Fibroblast of villous mesenchyme (primary cell): ENCODE results near the gene AK5. TPM values are rescaled to one million over a fixed set of nuclear protein-coding genes. Genes with fewer than 3 reads are reported as not detected.
A peak's percentile ranks its signal among the peaks of the same experiment; 100 is the strongest.
"Not testable (repeated sequence)": the region's sequence is repeated elsewhere in the genome, so short reads cannot be mapped to it uniquely, and the experiment has no call there.

Experiments used
- DNase-seq: peaks from one replicate; pipeline ENCODE4 v3.0.0-alpha.2; 2010; ENCODE audit warnings: low read depth
- H3K4me3 ChIP-seq: 2 replicates; pipeline ENCODE4 v1.5.1; 2011; ENCODE audit warnings: low read depth, mild to moderate bottlenecking, low read length
- CTCF ChIP-seq: IDR thresholded peaks from 2 replicates; pipeline ENCODE4 v1.5.1; 2012; ENCODE audit warnings: low read depth, mild to moderate bottlenecking, low read length; ENCODE audit not compliant: insufficient read depth
- total RNA-seq: library from RNA; depleted of rRNA; stranded (reverse); fragments of >200 nt; gene quantifications from 2 replicates; pipeline ENCODE4 v1.2.3, GENCODE V29; 2012

Gene AK5
- total RNA-seq, 1 donor: 123 TPM

DNA sequence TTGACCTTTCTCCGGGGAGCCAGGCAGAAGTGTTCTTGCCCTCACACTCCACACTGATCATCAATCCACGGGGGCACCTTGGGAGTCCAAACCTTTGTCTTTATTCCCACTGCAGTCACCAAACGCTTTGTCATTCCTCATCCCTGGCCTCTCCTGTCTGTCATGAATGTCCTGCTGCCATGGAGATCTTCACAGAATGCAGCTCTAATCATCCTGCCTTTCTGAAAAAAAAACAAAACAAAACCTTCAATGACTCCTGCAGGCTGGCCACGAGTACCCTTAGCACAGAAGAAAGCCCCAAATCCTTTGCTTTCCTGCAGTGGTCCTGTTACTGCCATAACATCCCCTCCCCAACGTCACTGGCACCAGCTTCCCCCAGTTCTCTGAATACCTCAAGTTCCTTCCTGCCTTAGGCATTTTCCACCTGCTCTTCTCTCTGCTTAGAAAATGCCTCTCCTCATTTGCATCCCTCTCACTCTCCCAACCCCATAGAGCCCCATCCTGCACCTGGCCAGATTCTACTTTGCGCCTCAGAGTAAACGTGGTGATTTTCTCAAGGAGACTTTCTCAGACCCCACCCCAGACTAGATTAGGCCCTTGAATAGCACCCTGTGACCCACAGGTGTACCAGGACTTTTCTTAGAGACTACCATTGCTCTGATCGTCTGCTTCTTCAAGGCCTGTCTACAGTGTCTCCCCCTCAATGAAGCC, 131.2 kb downstream of the AK5 start:
- DNase-seq: no peak
- no peak overlapping the region for H3K4me3 ChIP-seq
- no peak for TF ChIP-seq CTCF

DNA sequence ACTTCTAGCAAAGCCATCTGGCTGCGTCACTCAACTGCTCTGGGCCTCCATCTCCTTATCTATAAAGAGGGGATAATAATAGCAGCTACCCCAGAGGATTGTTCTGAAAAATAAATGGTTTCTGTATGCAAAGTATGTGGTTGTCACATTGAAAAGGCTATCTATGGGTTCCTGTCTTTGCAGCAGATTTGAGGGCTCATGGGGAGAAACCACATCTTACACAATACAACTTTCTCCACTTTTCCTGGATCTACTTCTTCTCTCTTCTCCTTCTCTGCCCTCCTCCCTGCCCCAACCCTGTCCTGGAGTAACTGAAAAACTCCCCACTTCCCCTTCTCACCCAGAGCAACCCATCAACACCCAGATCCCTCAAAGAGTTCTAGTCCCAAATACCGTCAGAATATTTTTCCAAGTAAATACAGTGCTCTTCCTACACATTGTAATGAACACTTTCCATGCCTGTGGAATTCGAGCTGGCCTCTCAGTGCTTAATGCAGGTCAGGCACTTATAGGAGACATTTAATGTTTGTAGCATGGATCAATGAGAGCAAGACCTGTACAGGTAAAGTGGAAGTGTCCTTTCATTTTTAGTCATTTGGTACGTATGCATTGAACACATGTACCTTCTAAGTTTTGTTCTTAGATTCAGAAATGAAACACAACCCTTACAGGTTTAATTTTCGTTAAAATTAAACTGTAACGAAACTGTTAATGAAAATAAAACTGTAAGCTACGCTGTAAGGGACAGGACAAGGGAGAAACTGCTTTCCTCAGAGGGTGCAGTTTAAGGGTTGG, 131.9 kb downstream of the AK5 start:
- no peak for DNase-seq
- TF ChIP-seq CTCF: no peak
- H3K4me3 ChIP-seq: no peak overlapping the region

DNA sequence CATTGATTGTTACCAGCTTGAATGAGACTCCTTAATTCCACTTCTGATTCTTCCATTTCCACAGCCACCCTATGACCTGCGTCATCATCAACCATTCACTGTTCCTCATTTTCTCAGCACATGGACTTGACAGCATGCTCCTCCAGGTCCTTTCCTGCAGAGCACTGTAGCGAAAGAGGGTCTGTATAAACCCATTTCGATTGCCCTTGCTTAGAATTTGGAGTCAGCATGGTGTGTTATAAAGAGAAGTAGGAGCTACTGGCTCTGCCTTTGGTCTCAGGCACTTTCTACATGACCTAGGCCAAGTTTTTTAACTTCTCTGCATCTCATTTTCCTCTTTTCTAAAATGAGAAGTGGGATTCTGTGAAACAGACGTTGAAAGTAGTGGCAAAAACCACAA, 133.8 kb downstream of the AK5 start:
- DNase-seq: no peak
- H3K4me3 ChIP-seq: no peak overlapping the region
- TF ChIP-seq CTCF: no peak

- no peak overlapping the region for H3K4me3 ChIP-seq
- DNase-seq: no peak
These were observed 135.1 kb downstream of the AK5 start for GRCh38 chr1:77416692-77417450.

GRCh38 chr1:77418055-77418454, 136.2 kb downstream of the AK5 start:
- H3K4me3 ChIP-seq, DNase-seq: not testable (repeated sequence)

More at GRCh38 chr1:77416692-77417450, 135.1 kb downstream of the AK5 start:
- TF ChIP-seq CTCF: peak; percentile 43

DNA sequence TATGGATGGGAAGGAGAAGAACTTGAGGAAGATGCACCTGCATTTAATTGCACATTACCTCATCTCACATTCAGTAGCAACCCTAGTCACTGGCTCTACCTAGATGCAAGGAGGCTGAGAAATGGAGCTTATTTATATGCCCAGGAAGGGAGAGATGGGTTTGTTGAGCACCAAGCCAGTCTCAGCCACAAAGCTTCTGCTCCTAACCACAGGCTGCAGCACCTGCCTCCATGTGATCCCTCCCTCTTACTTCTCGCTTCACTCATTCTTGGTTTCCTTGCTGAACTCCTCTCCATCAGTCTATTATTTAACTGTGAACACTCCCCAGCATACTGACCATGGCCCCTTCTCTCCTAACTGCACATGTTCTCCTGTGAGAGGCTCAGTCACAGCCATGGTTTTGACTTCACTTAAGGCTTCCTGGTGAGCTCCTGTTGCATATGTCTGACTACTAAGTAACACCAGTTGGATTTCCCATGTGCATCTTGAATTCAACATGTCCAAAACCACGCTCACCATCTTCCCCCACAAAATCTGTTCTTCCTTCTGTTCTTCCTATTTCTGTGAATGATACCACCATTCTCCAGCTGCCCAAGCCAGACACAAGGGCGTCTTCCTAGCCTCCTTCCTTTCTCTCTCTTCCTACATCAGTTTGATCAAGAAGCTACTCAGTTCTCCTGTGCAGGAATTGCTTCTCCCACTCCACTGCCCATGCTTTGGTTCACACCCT, 139.8 kb downstream of the AK5 start:
- no peak for DNase-seq
- H3K4me3 ChIP-seq: no peak overlapping the region
- TF ChIP-seq CTCF: no peak

GRCh38 chr1:77424236-77424635, 142.4 kb downstream of the AK5 start:
- H3K4me3 ChIP-seq: no peak overlapping the region
- no peak for DNase-seq
- no peak for TF ChIP-seq CTCF
